Activated CD8-positive, alpha-beta T cell treated with anti-CD3 and anti-CD28 coated beads, Interleukin-2, amount 10 ng/mL, durations not matched to agents 7 days and 5 days (primary cell): ENCODE measurements around the gene PLXNA4. TPM values are rescaled to one million over a fixed set of nuclear protein-coding genes. Genes with fewer than 3 reads are reported as not detected.
A peak's percentile ranks its signal among the peaks of the same experiment; 100 is the strongest.

Experiments used
- ATAC-seq: fragments of 150-1000 bp; cut with Tn5 transposase; one replicate; pipeline ENCODE4 v1.10.0; 2021; ENCODE audit warnings: moderate library complexity
- CTCF ChIA-PET: fragments of 350-600 bp; sonication (Branson Sonifier 250); formaldehyde crosslinking; loops from one replicate; lab custom pipeline; 2021; ENCODE audit warnings: antibody characterized with exemption; lab: Charles Lee
- POLR2A ChIA-PET: fragments of 350-600 bp; sonication (Branson Sonifier 250); formaldehyde crosslinking; loops from one replicate; lab custom pipeline; 2021; ENCODE audit warnings: antibody characterized with exemption; lab: Charles Lee
- DNase-seq: peaks from one replicate; pipeline ENCODE4 v3.0.0-alpha.2; 2020
- H3K27ac Mint-ChIP-seq: one replicate; pipeline ENCODE4 v1.8.0; 2021; ENCODE audit warnings: mild to moderate bottlenecking, mixed read lengths
- H3K27me3 Mint-ChIP-seq: one replicate; pipeline ENCODE4 v1.8.0; 2021; ENCODE audit warnings: low read depth, mixed read lengths
- H3K36me3 Mint-ChIP-seq: one replicate; pipeline ENCODE4 v1.8.0; 2021; ENCODE audit warnings: low read depth, mixed read lengths
- H3K4me1 Mint-ChIP-seq: one replicate; pipeline ENCODE4 v1.8.0; 2021; ENCODE audit warnings: low read depth, mixed read lengths
- H3K4me3 Mint-ChIP-seq: one replicate; pipeline ENCODE4 v1.8.0; 2021; ENCODE audit warnings: mild to moderate bottlenecking, mixed read lengths
- H3K9me3 Mint-ChIP-seq: one replicate; pipeline ENCODE4 v1.8.0; 2022; ENCODE audit warnings: mixed read lengths; ENCODE audit not compliant: insufficient read depth
- total RNA-seq, 2 experiments: library from RNA; stranded (reverse); gene quantifications; one replicate each; pipeline ENCODE4 v1.2.3, GENCODE V29; 2021

PLXNA4 gene
- total RNA-seq, 2 experiments from 2014 or later: 45.4 to 47.2 TPM

DNA sequence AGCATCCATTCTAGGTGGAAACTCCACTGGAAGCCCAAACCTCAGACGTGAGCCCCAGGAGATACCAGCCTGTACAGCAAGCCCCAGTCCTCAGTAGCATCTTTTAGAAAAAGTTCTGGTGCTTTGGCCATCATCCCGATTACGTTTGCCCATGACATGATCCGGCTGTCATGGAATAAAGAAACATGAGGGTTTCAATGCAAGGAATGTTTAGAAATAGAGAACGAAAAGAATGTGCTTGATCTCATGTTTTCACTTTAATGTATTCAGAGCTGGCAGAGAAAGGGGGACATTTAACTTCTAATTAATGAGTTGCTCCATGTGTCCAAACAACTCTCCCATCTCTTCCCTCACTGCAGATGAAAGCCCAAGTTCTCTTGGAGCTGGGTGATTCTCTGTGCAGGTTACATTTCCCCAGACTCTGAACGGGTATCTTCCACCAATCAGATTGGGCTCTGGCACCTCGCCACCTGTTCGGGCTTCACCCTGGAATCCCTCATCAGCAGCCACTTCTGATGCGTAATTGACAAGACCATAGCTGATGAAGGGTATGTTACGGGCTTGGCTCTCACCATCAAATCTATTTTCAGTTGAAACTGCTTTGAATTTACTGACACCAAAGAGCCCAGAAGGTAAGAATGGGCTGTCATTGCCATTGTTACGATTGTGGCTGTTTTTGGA, 165.3 kb downstream of the PLXNA4 start:
- no peak overlapping the region for H3K27ac Mint-ChIP-seq
- ChIA-PET CTCF (interaction anchor here (0.8 to 2.0 kb wide), 2 partner anchors 17 to 170 kb away, joined by 3 to 7 read pairs; no protein-coding TSS in a partner anchor), POLR2A (no interaction called here)
- no peaks in the 10 kb centered on the region for H3K9me3 Mint-ChIP-seq
- no peak for ATAC-seq
- peaks cover 3% of the 10 kb centered on the region for H3K27me3 Mint-ChIP-seq
- H3K4me3 Mint-ChIP-seq: no peak overlapping the region
- no peak for DNase-seq
- peaks cover 13% of the 10 kb centered on the region for H3K4me1 Mint-ChIP-seq
- H3K36me3 Mint-ChIP-seq: peaks cover 30% of the 10 kb centered on the region

GRCh38 chr7:132410385-132410784, 165.9 kb downstream of the PLXNA4 start:
- ChIA-PET CTCF (interaction anchor here (2.0 kb wide), 1 partner anchor 16 kb away, joined by 7 read pairs; no protein-coding TSS in a partner anchor), POLR2A (no interaction called here)
- Mint-ChIP-seq H3K9me3 (no peaks in the 10 kb centered on the region), H3K4me1 (peaks cover 13% of the 10 kb centered on the region), H3K36me3 (peaks cover 31% of the 10 kb centered on the region), H3K4me3 (no peak overlapping the region), H3K27me3 (peaks cover 3% of the 10 kb centered on the region), H3K27ac (no peak overlapping the region)
- no peak for DNase-seq
- no peak for ATAC-seq

- ATAC-seq (no peak), DNase-seq (no peak)
- CTCF ChIA-PET: no interaction called here
- Mint-ChIP-seq H3K4me3 (no peak overlapping the region), H3K27ac (no peak overlapping the region), H3K9me3 (no peaks in the 10 kb centered on the region), H3K27me3 (peaks cover 3% of the 10 kb centered on the region), H3K36me3 (peaks cover 30% of the 10 kb centered on the region), H3K4me1 (peaks cover 13% of the 10 kb centered on the region)
- POLR2A ChIA-PET: no interaction called here
Measured at GRCh38 chr7:132407764-132408163, 168.5 kb downstream of the PLXNA4 start.

DNA sequence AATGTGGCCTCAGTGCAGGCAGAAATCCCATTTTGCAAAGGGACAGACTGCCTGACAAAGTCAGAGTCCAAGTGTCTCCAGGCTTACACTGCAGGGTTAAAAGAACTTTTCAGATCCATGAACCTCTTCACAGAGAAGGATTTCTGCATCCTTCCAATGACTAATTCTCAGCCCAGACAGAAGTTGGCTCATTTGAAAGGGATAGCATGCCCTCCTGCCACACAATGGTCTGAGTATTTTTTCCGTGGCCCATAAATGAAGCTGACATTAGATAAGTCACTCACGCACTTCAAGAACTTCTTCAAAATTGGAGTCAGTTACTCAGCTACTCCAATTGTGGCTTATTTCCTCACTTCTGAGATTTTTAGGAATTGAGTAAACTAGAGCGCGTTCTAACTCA, 170.2 kb downstream of the PLXNA4 start:
- ChIA-PET POLR2A (no interaction called here), CTCF (interaction anchor here (0.9 to 1.2 kb wide), 3 partner anchors 10 to 175 kb away, joined by 3 to 5 read pairs (median 4); no protein-coding TSS in a partner anchor)
- peaks cover 34% of the 10 kb centered on the region for H3K36me3 Mint-ChIP-seq
- no peaks in the 10 kb centered on the region for H3K9me3 Mint-ChIP-seq
- H3K4me1 Mint-ChIP-seq: peaks cover 10% of the 10 kb centered on the region
- no peak overlapping the region for H3K27ac Mint-ChIP-seq
- DNase-seq (no peak), ATAC-seq (no peak)
- no peaks in the 10 kb centered on the region for H3K27me3 Mint-ChIP-seq
- no peak overlapping the region for H3K4me3 Mint-ChIP-seq

DNA sequence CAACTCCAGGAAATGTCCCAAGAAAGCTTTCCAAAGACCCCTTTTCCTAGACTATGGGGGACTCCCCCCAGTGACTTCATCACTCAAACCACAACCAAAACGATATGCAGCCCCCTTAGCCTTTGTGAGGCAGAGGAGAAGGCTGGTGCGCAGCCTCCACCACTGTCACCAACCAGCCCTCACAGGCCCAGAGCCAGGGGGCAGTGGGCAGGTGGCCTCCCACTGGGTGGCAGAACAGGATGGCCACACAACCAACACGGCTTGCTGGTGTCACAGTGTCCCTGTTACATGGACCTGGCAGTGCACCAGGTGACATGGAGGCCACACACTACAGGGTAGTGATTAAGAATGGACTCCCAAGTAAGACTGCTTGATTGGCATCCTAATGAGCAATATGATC, 172.0 kb downstream of the PLXNA4 start:
- DNase-seq (no peak), ATAC-seq (no peak)
- Mint-ChIP-seq H3K9me3 (no peaks in the 10 kb centered on the region), H3K36me3 (peaks cover 39% of the 10 kb centered on the region), H3K4me1 (peaks cover 2% of the 10 kb centered on the region), H3K4me3 (no peak overlapping the region), H3K27ac (peak overlapping the region; percentile 34), H3K27me3 (no peaks in the 10 kb centered on the region)
- POLR2A ChIA-PET: no interaction called here
- CTCF ChIA-PET: interaction anchor here (1.1 kb wide), 1 partner anchor 113 kb away, joined by 3 read pairs; no protein-coding TSS in a partner anchor

DNA sequence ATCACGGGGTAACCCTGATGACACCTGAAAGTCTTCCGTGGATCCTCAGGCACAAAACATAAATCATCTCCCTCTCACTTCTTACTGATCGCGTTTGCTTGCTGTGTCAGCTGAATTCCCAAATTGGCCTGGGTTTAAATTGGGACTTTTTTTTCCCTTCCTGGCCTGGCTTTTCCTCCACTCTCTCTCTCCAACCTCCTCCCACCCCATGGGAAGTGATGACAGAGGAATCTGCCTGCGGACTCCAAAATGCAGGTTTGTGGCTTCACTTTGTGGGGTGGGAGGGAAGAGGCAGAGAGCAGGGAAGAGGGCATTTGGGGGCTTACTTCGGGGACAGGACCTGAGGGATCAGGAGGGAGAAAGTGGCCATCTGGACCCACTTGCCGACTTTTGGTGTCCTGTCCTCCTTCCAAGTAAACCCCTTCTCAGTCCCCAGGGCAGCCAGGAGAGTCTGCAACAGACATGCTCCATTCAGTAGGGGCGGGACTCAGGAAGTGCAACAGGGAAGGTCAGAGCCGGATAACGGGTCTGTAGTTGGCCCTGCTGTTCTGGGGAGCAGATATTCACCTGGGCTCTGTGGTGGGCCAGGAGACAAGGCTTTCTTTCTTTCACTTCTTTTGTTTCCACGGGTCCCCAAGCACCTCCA, 172.7 kb downstream of the PLXNA4 start:
- no peaks in the 10 kb centered on the region for H3K9me3 Mint-ChIP-seq
- no peaks in the 10 kb centered on the region for H3K27me3 Mint-ChIP-seq
- peaks cover 2% of the 10 kb centered on the region for H3K4me1 Mint-ChIP-seq
- CTCF ChIA-PET: interaction anchor here (1.6 to 13.6 kb wide), 2 partner anchors 9 to 173 kb away, joined by 9 to 312 read pairs; partner anchors contain the start of gene PLXNA4
- DNase-seq: no peak
- peaks cover 37% of the 10 kb centered on the region for H3K36me3 Mint-ChIP-seq
- ATAC-seq: no peak
- POLR2A ChIA-PET: no interaction called here
- H3K4me3 Mint-ChIP-seq: no peak overlapping the region
- peak overlapping the region; percentile 34 for H3K27ac Mint-ChIP-seq

- Mint-ChIP-seq H3K27me3 (no peaks in the 10 kb centered on the region), H3K27ac (no peak overlapping the region), H3K4me3 (no peak overlapping the region), H3K36me3 (peaks cover 37% of the 10 kb centered on the region), H3K4me1 (peaks cover 2% of the 10 kb centered on the region), H3K9me3 (no peaks in the 10 kb centered on the region)
- ATAC-seq (no peak), DNase-seq (no peak)
- CTCF ChIA-PET: interaction anchor here (1.0 to 13.6 kb wide), 4 partner anchors 9 to 201 kb away, joined by 3 to 312 read pairs (median 8); partner anchors contain the start of gene PLXNA4
- POLR2A ChIA-PET: interaction anchor here (0.6 kb wide), 1 partner anchor 67 kb away, joined by 3 read pairs; no protein-coding TSS in a partner anchor
Measured at GRCh38 chr7:132402751-132403245, 173.5 kb downstream of the PLXNA4 start.

DNA sequence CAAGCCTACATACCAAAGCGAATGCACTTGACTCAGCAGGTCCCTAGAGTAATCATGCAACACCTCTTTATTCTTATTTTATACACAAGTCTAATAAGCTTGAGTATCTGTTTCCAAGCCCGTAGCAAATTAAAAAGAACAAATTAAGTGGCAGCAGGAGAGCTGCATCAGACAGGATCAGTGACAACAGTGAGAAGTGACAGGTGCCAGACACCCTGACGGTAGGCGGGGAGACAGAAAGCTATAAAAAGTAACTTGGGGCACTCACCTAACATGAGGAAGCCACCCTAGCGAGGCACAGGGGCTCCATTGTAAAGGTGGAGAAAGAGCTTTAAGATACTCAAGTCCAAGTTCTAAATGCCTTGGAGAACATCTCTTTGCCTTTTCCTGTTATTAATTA, 174.2 kb downstream of the PLXNA4 start:
- Mint-ChIP-seq H3K36me3 (peaks cover 37% of the 10 kb centered on the region), H3K4me3 (no peak overlapping the region), H3K9me3 (no peaks in the 10 kb centered on the region), H3K4me1 (peaks cover 5% of the 10 kb centered on the region), H3K27ac (no peak overlapping the region), H3K27me3 (no peaks in the 10 kb centered on the region)
- ChIA-PET POLR2A (interaction anchor here (0.6 kb wide), 1 partner anchor 68 kb away, joined by 3 read pairs; no protein-coding TSS in a partner anchor), CTCF (interaction anchor here (1.0 to 13.6 kb wide), 4 partner anchors 8 to 201 kb away, joined by 3 to 312 read pairs (median 8); partner anchors contain the start of gene PLXNA4)
- ATAC-seq: no peak
- no peak for DNase-seq

GRCh38 chr7:132400561-132401142, 175.6 kb downstream of the PLXNA4 start:
- Mint-ChIP-seq H3K27me3 (no peaks in the 10 kb centered on the region), H3K27ac (no peak overlapping the region), H3K36me3 (peaks cover 32% of the 10 kb centered on the region), H3K9me3 (no peaks in the 10 kb centered on the region), H3K4me3 (no peak overlapping the region), H3K4me1 (peaks cover 12% of the 10 kb centered on the region)
- ATAC-seq (no peak), DNase-seq (no peak)
- ChIA-PET POLR2A (interaction anchor here (0.6 kb wide), 1 partner anchor 49 kb away, joined by 3 read pairs; no protein-coding TSS in a partner anchor), CTCF (interaction anchor here (13.6 kb wide), 1 partner anchor 176 kb away, joined by 312 read pairs; the partner anchor contains the start of gene PLXNA4)

DNA sequence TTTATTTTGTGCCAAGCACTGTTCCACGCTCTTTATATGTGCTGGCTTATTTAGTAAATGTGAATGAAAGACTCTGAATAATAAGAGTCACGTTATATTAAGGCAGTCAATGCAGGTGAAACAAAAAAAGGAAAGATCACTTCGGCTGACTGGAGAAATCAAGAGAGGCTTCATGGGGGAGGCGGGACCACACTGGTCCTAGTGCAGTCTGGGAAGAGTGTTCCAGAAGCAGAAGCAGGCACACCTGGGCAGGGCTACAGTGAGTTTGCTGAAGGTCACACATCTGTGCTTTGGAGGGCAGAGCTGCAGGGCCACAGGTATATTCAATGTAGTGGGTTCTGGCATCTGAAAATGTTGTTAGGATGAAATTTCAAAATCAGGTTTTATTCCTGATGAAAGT, 176.9 kb downstream of the PLXNA4 start:
- no peak overlapping the region for H3K27ac Mint-ChIP-seq
- H3K36me3 Mint-ChIP-seq: peaks cover 35% of the 10 kb centered on the region
- DNase-seq (no peak), ATAC-seq (no peak)
- H3K4me3 Mint-ChIP-seq: no peak overlapping the region
- no peaks in the 10 kb centered on the region for H3K27me3 Mint-ChIP-seq
- CTCF ChIA-PET: interaction anchor here (13.6 kb wide), 1 partner anchor 178 kb away, joined by 312 read pairs; the partner anchor contains the start of gene PLXNA4
- peaks cover 25% of the 10 kb centered on the region for H3K4me1 Mint-ChIP-seq
- POLR2A ChIA-PET: no interaction called here
- no peaks in the 10 kb centered on the region for H3K9me3 Mint-ChIP-seq

GRCh38 chr7:132398253-132398925, 177.9 kb downstream of the PLXNA4 start:
- Mint-ChIP-seq H3K27me3 (no peaks in the 10 kb centered on the region), H3K36me3 (peaks cover 35% of the 10 kb centered on the region), H3K27ac (no peak overlapping the region), H3K4me3 (no peak overlapping the region), H3K4me1 (peaks cover 32% of the 10 kb centered on the region), H3K9me3 (no peaks in the 10 kb centered on the region)
- ChIA-PET CTCF (interaction anchor here (1.1 to 13.6 kb wide), 3 partner anchors 33 to 179 kb away, joined by 3 to 312 read pairs (median 3); partner anchors contain the start of gene PLXNA4), POLR2A (no interaction called here)
- ATAC-seq (no peak), DNase-seq (no peak)
